ENCODE results near the gene MCM7.

MCM7 gene

DNA sequence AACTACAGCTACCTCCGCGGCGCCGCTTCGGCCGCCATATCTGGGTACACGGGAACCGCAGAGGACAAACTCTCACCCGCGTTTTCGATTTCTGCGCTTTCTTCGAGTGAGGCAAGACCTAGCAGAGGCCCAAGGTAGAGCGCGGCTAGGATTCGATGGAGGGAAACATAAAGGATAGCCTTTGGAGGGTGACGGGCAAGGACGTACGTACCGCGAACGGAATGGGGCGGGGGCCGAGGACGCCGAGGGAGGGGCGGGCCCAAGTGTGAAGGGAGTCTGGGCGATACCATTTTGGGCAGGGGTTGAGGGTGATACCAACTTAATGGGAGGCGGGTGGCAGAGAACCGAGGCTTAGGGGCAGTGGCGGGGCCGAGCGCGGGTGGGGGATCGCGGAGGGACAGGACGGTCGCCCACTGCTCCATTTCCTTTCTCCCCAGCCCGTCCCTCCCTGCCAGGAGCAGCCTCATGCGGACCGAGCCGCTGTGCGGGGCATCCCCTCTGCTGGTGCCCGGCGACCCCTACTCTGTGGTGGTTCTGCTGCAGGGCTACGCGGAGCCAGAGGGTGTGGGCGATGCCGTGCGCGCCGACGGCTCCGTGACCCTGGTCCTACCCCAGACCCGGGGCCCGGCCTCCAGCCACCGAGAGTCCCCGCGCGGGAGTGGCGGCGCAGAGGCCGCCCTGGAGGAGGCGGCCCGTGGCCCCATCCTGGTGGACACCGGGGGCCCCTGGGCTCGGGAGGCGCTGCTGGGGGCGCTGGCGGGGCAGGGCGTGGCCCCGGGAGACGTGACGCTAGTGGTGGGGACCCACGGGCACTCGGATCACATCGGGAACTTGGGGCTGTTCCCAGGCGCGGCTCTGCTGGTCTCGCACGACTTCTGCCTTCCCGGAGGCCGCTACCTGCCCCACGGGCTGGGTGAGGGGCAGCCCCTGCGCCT lies 26.0 kb upstream of the MCM7 start, which contains the start of gene MBLAC1:
Gene MBLAC1, plus strand, starts transcription at position 37 of the 935 bp plus-strand sequence. Its CDS starts 429 bp downstream, at position 466.
- TF ChIP-seq, protein P1, sequence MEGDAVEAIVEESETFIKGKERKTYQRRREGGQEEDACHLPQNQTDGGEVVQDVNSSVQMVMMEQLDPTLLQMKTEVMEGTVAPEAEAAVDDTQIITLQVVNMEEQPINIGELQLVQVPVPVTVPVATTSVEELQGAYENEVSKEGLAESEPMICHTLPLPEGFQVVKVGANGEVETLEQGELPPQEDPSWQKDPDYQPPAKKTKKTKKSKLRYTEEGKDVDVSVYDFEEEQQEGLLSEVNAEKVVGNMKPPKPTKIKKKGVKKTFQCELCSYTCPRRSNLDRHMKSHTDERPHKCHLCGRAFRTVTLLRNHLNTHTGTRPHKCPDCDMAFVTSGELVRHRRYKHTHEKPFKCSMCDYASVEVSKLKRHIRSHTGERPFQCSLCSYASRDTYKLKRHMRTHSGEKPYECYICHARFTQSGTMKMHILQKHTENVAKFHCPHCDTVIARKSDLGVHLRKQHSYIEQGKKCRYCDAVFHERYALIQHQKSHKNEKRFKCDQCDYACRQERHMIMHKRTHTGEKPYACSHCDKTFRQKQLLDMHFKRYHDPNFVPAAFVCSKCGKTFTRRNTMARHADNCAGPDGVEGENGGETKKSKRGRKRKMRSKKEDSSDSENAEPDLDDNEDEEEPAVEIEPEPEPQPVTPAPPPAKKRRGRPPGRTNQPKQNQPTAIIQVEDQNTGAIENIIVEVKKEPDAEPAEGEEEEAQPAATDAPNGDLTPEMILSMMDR (IDR thresholded peaks at IDR 0.05; ENCODE audit: low read length, missing control alignments) = no peak
- peak; percentile 95 for DNase-seq (ENCODE audit: low read depth)
- H3K4me3 ChIP-seq (replicated peaks; ENCODE audit: low read depth, low read length) = peak within 1 kb of the TSS; percentile 90

- H3K4me3 ChIP-seq (replicated peaks; ENCODE audit: low read depth, low read length) = peak overlapping the region; percentile 90
- TF ChIP-seq, protein P1 (IDR thresholded peaks at IDR 0.05; ENCODE audit: low read length, missing control alignments) = no peak
- DNase-seq (ENCODE audit: low read depth) = no peak
Measured at GRCh38 chr7:100126239-100126930, 25.2 kb upstream of the MCM7 start.

DNA sequence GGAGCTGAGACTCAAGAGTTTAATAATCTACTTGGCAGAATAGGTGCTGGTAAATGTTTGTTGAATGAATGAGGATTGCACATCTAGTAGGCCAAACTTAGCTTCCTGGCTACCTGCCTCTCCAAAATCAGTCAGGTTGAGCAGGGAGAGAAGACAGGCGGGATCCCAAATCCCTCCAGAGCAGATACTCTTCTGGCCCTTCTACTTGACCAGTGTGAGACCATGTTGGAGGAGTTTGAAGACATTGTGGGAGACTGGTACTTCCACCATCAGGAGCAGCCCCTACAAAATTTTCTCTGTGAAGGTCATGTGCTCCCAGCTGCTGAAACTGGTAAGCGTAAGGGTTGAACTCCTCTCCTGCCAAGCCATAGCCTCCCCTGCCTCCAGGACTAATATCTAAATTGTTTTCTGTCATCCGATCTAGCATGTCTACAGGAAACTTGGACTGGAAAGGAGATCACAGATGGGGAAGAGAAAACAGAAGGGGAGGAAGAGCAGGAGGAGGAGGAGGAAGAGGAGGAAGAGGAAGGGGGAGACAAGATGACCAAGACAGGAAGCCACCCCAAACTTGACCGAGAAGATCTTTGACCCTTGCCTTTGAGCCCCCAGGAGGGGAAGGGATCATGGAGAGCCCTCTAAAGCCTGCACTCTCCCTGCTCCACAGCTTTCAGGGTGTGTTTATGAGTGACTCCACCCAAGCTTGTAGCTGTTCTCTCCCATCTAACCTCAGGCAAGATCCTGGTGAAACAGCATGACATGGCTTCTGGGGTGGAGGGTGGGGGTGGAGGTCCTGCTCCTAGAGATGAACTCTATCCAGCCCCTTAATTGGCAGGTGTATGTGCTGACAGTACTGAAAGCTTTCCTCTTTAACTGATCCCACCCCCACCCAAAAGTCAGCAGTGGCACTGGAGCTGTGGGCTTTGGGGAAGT lies 23.4 kb upstream of the MCM7 start:
- H3K4me3 ChIP-seq (replicated peaks; ENCODE audit: low read depth, low read length) = no peak overlapping the region
- DNase-seq (ENCODE audit: low read depth) = no peak
- TF ChIP-seq, protein P1 (IDR thresholded peaks at IDR 0.05; ENCODE audit: low read length, missing control alignments) = no peak

GRCh38 chr7:100122568-100122967 lies 21.4 kb upstream of the MCM7 start:
- TF ChIP-seq, protein P1 (IDR thresholded peaks at IDR 0.05; ENCODE audit: low read length, missing control alignments) = no peak
- H3K4me3 ChIP-seq (replicated peaks; ENCODE audit: low read depth, low read length) = no peak overlapping the region
- DNase-seq (ENCODE audit: low read depth) = no peak

- no peak overlapping the region for H3K4me3 ChIP-seq (replicated peaks; ENCODE audit: low read depth, low read length)
- no peak for DNase-seq (ENCODE audit: low read depth)
- TF ChIP-seq, protein P1 (IDR thresholded peaks at IDR 0.05; ENCODE audit: low read length, missing control alignments) = no peak
Measured at GRCh38 chr7:100122067-100122466, 20.9 kb upstream of the MCM7 start.

GRCh38 chr7:100120733-100121036 lies 19.5 kb upstream of the MCM7 start:
- no peak for DNase-seq (ENCODE audit: low read depth)
- TF ChIP-seq, protein P1 (IDR thresholded peaks at IDR 0.05; ENCODE audit: low read length, missing control alignments) = no peak
- peak overlapping the region; percentile 97 for H3K4me3 ChIP-seq (replicated peaks; ENCODE audit: low read depth, low read length)

All from fibroblast of pulmonary artery (primary cell).